Panc1 (cell line): ENCODE measurements around the gene RNF182. TPM values are rescaled to one million over a fixed set of nuclear protein-coding genes. Genes with fewer than 3 reads are reported as not detected.

Experiments
- ATAC-seq: fragments of 200-7000 bp; cut with Tn5 transposase; 2 replicates; pipeline ENCODE4 v1.9.1; 2020; ENCODE audit warnings: mild to moderate bottlenecking, moderate library complexity
- BruUV-seq: library from RNA; stranded (reverse); fragments of 400-500 nt; replicated peaks from 2 replicates; lab custom pipeline; 2021; lab: Mats Ljungman, UMichigan
- CTCF ChIA-PET: fragments of 300-600 bp; sonication (Branson Sonifier 250); formaldehyde crosslinking; loops from one replicate; lab custom pipeline; 2022; ENCODE audit warnings: antibody characterized with exemption; lab: Charles Lee
- POLR2A ChIA-PET: fragments of 300-600 bp; sonication (Branson Sonifier 250); formaldehyde crosslinking; loops from one replicate; lab custom pipeline; 2022; ENCODE audit warnings: antibody characterized with exemption; lab: Charles Lee
- DNase-seq: peaks from one replicate; pipeline ENCODE4 v3.0.0-alpha.2; 2010; ENCODE audit warnings: low read depth, low spot score
- H3K27ac ChIP-seq: 2 replicates; pipeline ENCODE4 v1.5.1; 2011; ENCODE audit warnings: mild to moderate bottlenecking, low read length, inconsistent platforms
- H3K27me3 ChIP-seq: fragments of 200-500 bp; sonication (Bioruptor generic); 2 replicates; pipeline ENCODE4 v1.6.0; 2014; ENCODE audit warnings: low read length, inconsistent platforms; ENCODE audit not compliant: control insufficient read depth, insufficient read depth
- H3K36me3 ChIP-seq: fragments of 200-500 bp; sonication (Bioruptor generic); 2 replicates; pipeline ENCODE4 v1.5.1; 2014; ENCODE audit warnings: inconsistent platforms, mild to moderate bottlenecking, low read length, moderate library complexity; ENCODE audit not compliant: control insufficient read depth, insufficient read depth
- H3K4me1 ChIP-seq: 2 replicates; pipeline ENCODE4 v1.5.1; 2011; ENCODE audit warnings: inconsistent platforms, mild to moderate bottlenecking, low read length, moderate library complexity; ENCODE audit not compliant: control insufficient read depth, insufficient read depth
- H3K4me3 ChIP-seq, 2 experiments: 2 replicates each; pipeline ENCODE4 v1.5.1; 2011 to 2012; ENCODE audit warnings: low read depth in 2 of 2, low read length in 2 of 2, mild to moderate bottlenecking in 2 of 2, inconsistent platforms in 1 of 2, moderate library complexity in 1 of 2
- H3K9me3 ChIP-seq: fragments of 200-500 bp; sonication (Bioruptor generic); 2 replicates; pipeline ENCODE4 v1.5.1; 2014; ENCODE audit warnings: low read depth, mild to moderate bottlenecking, inconsistent platforms, low read length, moderate library complexity; ENCODE audit not compliant: control insufficient read depth, insufficient read depth
- POLR2AphosphoS5 ChIP-seq: IDR thresholded peaks from 2 replicates; pipeline ENCODE4 v1.6.1; 2012; ENCODE audit warnings: mild to moderate bottlenecking, low read depth, low read length, moderate library complexity
- SIN3A ChIP-seq: IDR thresholded peaks from 2 replicates; pipeline ENCODE4 v1.6.1; 2012; ENCODE audit warnings: low read depth, mild to moderate bottlenecking, low read length, moderate library complexity, borderline replicate concordance; ENCODE audit not compliant: insufficient read depth
- TCF7L2 ChIP-seq: IDR thresholded peaks from 2 replicates; pipeline ENCODE4 v1.6.1; 2011; ENCODE audit warnings: mild to moderate bottlenecking, low read depth, low read length, inconsistent platforms
- in situ Hi-C: cut with HindIII; loops from 2 replicates; pipeline ENCODE4 v1.10.0; 2016; ENCODE audit warnings: low sequenced_read_pairs, low pct_unique_long_range_greater_than_20kb
- intact Hi-C: fragments of 100-400 bp; cut with micrococcal nuclease; formaldehyde crosslinking; loops from one replicate; pipeline ENCODE4 v1.10.0; 2022; ENCODE audit not compliant: unreplicated experiment
- total RNA-seq: library from RNA; stranded (reverse); gene quantifications from one replicate; pipeline ENCODE4 v1.2.1, GENCODE V29; 2021; ENCODE audit not compliant: unreplicated experiment
- TF ChIP-seq, protein P1 (sequence below), 2 experiments: IDR thresholded peaks; 2 replicates each; pipeline ENCODE4 v1.6.1; 2011 to 2012; ENCODE audit warnings: low read depth in 2 of 2, control low read depth in 1 of 2, low read length in 1 of 2, mild to moderate bottlenecking in 1 of 2, moderate library complexity in 1 of 2; ENCODE audit not compliant: insufficient read depth in 1 of 2
- TF ChIP-seq, protein P2 (sequence below): fragments of 450-650 bp; IDR thresholded peaks from 2 replicates; pipeline ENCODE4 v1.5.1; 2017; ENCODE audit warnings: mild to moderate bottlenecking

Gene RNF182
- total RNA-seq, 1 experiment from 2014 or later, result 22.2 TPM

DNA sequence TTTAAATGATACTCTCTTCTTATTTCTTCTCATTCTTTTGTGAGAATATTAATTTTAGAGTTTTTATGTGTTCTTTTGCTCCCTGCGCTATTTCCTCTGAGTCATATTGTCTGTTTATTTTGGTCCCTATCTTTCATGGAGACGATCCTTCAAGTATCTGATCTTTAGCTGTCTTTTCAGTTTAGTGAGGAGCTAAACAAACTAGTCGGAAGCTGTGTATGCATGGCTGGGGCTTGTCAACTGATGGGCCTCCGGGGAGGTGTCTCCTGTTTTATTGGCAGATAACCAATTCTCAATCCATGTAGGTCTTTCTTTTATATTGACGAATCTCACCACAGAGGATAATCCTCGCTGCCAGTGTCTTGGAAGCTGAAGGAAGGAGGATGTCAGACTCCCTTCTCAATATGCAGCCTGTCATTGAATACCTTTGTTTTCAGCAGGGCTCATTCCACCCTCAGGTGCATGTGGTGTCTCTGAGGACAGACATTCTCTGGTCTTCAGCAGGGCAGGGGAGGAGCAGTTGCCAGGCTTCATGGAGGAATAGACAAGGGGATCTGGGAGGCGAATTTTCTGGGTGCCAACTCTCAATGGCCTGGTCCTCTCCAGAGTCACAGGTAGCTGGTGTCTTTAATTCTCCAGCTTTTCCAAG, 64.9 kb downstream of the RNF182 start:
- no peaks in the 10 kb centered on the region for H3K27me3 ChIP-seq
- intact Hi-C loops, result no loop called here
- BruUV-seq, result no TSS peak
- TF ChIP-seq, protein P1, sequence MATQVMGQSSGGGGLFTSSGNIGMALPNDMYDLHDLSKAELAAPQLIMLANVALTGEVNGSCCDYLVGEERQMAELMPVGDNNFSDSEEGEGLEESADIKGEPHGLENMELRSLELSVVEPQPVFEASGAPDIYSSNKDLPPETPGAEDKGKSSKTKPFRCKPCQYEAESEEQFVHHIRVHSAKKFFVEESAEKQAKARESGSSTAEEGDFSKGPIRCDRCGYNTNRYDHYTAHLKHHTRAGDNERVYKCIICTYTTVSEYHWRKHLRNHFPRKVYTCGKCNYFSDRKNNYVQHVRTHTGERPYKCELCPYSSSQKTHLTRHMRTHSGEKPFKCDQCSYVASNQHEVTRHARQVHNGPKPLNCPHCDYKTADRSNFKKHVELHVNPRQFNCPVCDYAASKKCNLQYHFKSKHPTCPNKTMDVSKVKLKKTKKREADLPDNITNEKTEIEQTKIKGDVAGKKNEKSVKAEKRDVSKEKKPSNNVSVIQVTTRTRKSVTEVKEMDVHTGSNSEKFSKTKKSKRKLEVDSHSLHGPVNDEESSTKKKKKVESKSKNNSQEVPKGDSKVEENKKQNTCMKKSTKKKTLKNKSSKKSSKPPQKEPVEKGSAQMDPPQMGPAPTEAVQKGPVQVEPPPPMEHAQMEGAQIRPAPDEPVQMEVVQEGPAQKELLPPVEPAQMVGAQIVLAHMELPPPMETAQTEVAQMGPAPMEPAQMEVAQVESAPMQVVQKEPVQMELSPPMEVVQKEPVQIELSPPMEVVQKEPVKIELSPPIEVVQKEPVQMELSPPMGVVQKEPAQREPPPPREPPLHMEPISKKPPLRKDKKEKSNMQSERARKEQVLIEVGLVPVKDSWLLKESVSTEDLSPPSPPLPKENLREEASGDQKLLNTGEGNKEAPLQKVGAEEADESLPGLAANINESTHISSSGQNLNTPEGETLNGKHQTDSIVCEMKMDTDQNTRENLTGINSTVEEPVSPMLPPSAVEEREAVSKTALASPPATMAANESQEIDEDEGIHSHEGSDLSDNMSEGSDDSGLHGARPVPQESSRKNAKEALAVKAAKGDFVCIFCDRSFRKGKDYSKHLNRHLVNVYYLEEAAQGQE (IDR thresholded peaks at IDR 0.05; ENCODE audit: insufficient read depth in 1 of 2, low read depth in 2 of 2, low read length in 1 of 2), result no peak
- TF ChIP-seq TCF7L2, result no peak
- ChIA-PET CTCF (no interaction called here), POLR2A (interaction anchor here (0.5 kb wide), 1 partner anchor 170 kb away, joined by 11 read pairs; no protein-coding TSS in a partner anchor)
- no peaks in the 10 kb centered on the region for H3K4me1 ChIP-seq
- H3K36me3 ChIP-seq, result no peaks in the 10 kb centered on the region
- H3K4me3 ChIP-seq, result no peak overlapping the region
- ATAC-seq, result no peak
- in situ Hi-C loops, result no loop called here
- no peak for DNase-seq
- H3K9me3 ChIP-seq, result no peaks in the 10 kb centered on the region
- H3K27ac ChIP-seq, result no peak overlapping the region

GRCh38 chr6:13990796-13991195, 66.0 kb downstream of the RNF182 start:
- ATAC-seq, result no peak
- H3K27ac ChIP-seq, result no peak overlapping the region
- no peaks in the 10 kb centered on the region for H3K27me3 ChIP-seq
- no peak for DNase-seq
- CTCF ChIA-PET, result no interaction called here
- no peaks in the 10 kb centered on the region for H3K9me3 ChIP-seq
- H3K36me3 ChIP-seq, result no peaks in the 10 kb centered on the region
- no peak overlapping the region for H3K4me3 ChIP-seq
- POLR2A ChIA-PET, result interaction anchor here (0.6 kb wide), 1 partner anchor 67 kb away, joined by 3 read pairs; no protein-coding TSS in a partner anchor
- no TSS peak for BruUV-seq
- intact Hi-C loops (no loop called here), in situ Hi-C loops (no loop called here)
- TF ChIP-seq, protein P2, sequence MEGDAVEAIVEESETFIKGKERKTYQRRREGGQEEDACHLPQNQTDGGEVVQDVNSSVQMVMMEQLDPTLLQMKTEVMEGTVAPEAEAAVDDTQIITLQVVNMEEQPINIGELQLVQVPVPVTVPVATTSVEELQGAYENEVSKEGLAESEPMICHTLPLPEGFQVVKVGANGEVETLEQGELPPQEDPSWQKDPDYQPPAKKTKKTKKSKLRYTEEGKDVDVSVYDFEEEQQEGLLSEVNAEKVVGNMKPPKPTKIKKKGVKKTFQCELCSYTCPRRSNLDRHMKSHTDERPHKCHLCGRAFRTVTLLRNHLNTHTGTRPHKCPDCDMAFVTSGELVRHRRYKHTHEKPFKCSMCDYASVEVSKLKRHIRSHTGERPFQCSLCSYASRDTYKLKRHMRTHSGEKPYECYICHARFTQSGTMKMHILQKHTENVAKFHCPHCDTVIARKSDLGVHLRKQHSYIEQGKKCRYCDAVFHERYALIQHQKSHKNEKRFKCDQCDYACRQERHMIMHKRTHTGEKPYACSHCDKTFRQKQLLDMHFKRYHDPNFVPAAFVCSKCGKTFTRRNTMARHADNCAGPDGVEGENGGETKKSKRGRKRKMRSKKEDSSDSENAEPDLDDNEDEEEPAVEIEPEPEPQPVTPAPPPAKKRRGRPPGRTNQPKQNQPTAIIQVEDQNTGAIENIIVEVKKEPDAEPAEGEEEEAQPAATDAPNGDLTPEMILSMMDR, result no peak
- H3K4me1 ChIP-seq, result no peaks in the 10 kb centered on the region

- Histone ChIP-seq H3K27ac (no peak overlapping the region), H3K9me3 (peaks cover under 1% of the 10 kb centered on the region; the same call in 1 of the 2 replicates), H3K36me3 (no peaks in the 10 kb centered on the region), H3K4me1 (no peaks in the 10 kb centered on the region), H3K27me3 (no peaks in the 10 kb centered on the region), H3K4me3 (no peak overlapping the region)
- POLR2A ChIA-PET, result interaction anchor here (0.6 kb wide), 1 partner anchor 68 kb away, joined by 3 read pairs; no protein-coding TSS in a partner anchor
- DNase-seq, result no peak
- intact Hi-C loops (no loop called here), in situ Hi-C loops (no loop called here)
- CTCF ChIA-PET, result no interaction called here
- no TSS peak for BruUV-seq
- TF ChIP-seq SIN3A (no peak), POLR2AphosphoS5 (no peak), TCF7L2 (no peak)
- TF ChIP-seq, protein P2, result no peak
- TF ChIP-seq, protein P1 (IDR thresholded peaks at IDR 0.05; ENCODE audit: insufficient read depth in 1 of 2, low read depth in 2 of 2, low read length in 1 of 2), result no peak
- no peak for ATAC-seq
Observed at GRCh38 chr6:13991393-13991792, 66.6 kb downstream of the RNF182 start.
